Activated CD4-positive, alpha-beta T cell treated with anti-CD3 and anti-CD28 coated beads, Interleukin-2, Interleukin-6, amounts not matched to agents 100 ng/mL and 50 ng/mL, durations not matched to agents 16 hours and 8 hours (primary cell): Measurements from ENCODE around the gene CCDC85A.
"Not testable (repeated sequence)": the region's sequence is repeated elsewhere in the genome, so short reads cannot be mapped to it uniquely, and the experiment has no call there.

Experiments used
- DNase-seq: peaks from one replicate; pipeline ENCODE4 v3.0.0-alpha.2; 2020

CCDC85A gene

GRCh38 chr2:56183643-56184499 lies at the start of gene CCDC85A:
CCDC85A (plus strand) TSS chr2:56183990; CDS start chr2:56184625, 635 bp downstream.
- DNase-seq = peak; percentile 82

GRCh38 chr2:56134861-56135260 lies 48.9 kb upstream of the CCDC85A start:
- no peak for DNase-seq

- DNase-seq = not testable (repeated sequence)
Measured at GRCh38 chr2:56142497-56143061, 41.2 kb upstream of the CCDC85A start.

GRCh38 chr2:56147907-56148306 lies 35.9 kb upstream of the CCDC85A start:
- no peak for DNase-seq

GRCh38 chr2:56148825-56149224 lies 35.0 kb upstream of the CCDC85A start:
- DNase-seq = no peak

GRCh38 chr2:56151841-56152240 lies 31.9 kb upstream of the CCDC85A start:
- DNase-seq = no peak

GRCh38 chr2:56155188-56155587 lies 28.6 kb upstream of the CCDC85A start:
- no peak for DNase-seq

- not testable (repeated sequence) for DNase-seq
Measured at GRCh38 chr2:56159875-56160274, 23.9 kb upstream of the CCDC85A start.

GRCh38 chr2:56167616-56168562 lies 15.9 kb upstream of the CCDC85A start:
- DNase-seq = no peak

- no peak for DNase-seq
Measured at GRCh38 chr2:56169521-56169920, 14.3 kb upstream of the CCDC85A start.

GRCh38 chr2:56170504-56170903 lies 13.3 kb upstream of the CCDC85A start:
- no peak for DNase-seq

- DNase-seq = no peak
Measured at GRCh38 chr2:56170988-56171387, 12.8 kb upstream of the CCDC85A start.

- no peak for DNase-seq
Measured at GRCh38 chr2:56175779-56176178, 8.0 kb upstream of the CCDC85A start.

GRCh38 chr2:56177420-56178220 lies 6.2 kb upstream of the CCDC85A start:
- DNase-seq = peak; percentile 5

GRCh38 chr2:56179931-56180330 lies 3.9 kb upstream of the CCDC85A start:
- DNase-seq = no peak

GRCh38 chr2:56182420-56182819 lies 1.4 kb upstream of the CCDC85A start:
- no peak for DNase-seq

- peak; percentile 3 for DNase-seq
Measured at GRCh38 chr2:56184500-56185011, 766 bp downstream of the CCDC85A start.

GRCh38 chr2:56185101-56185581 lies 1.4 kb downstream of the CCDC85A start:
- no peak for DNase-seq

GRCh38 chr2:56185582-56186046 lies 1.8 kb downstream of the CCDC85A start:
- DNase-seq = no peak

- DNase-seq = peak; percentile 4
Measured at GRCh38 chr2:56191617-56192016, 7.8 kb downstream of the CCDC85A start.

- no peak for DNase-seq
Measured at GRCh38 chr2:56192664-56193305, 9.0 kb downstream of the CCDC85A start.
